NCI-H128 (cell line): ENCODE results near the gene RUBCN.
"Not testable (repeated sequence)": the region's sequence is repeated elsewhere in the genome, so short reads cannot be mapped to it uniquely, and the experiment has no call there.

Experiments
- DNase-seq: peaks from one replicate; lab custom pipeline; 2025; ENCODE audit not compliant: unreplicated experiment; lab: John Stamatoyannopoulos, UW

RUBCN gene

GRCh38 chr3:197659701-197660100 is 77.0 kb downstream of the RUBCN start:
- DNase-seq: not testable (repeated sequence)

- DNase-seq: not testable (repeated sequence)
Observed at GRCh38 chr3:197659144-197659543, 77.6 kb downstream of the RUBCN start.

- not testable (repeated sequence) for DNase-seq
Observed at GRCh38 chr3:197658706-197659105, 78.0 kb downstream of the RUBCN start.

- DNase-seq: not testable (repeated sequence)
Observed at GRCh38 chr3:197657541-197658292, 79.0 kb downstream of the RUBCN start.

- not testable (repeated sequence) for DNase-seq
Observed at GRCh38 chr3:197656960-197657359, 79.7 kb downstream of the RUBCN start.

GRCh38 chr3:197656129-197656528 is 80.6 kb downstream of the RUBCN start:
- not testable (repeated sequence) for DNase-seq

- not testable (repeated sequence) for DNase-seq
Observed at GRCh38 chr3:197654998-197655330, 81.7 kb downstream of the RUBCN start.

GRCh38 chr3:197654090-197654997 is 82.4 kb downstream of the RUBCN start:
- not testable (repeated sequence) for DNase-seq

- not testable (repeated sequence) for DNase-seq
Observed at GRCh38 chr3:197652860-197653259, 83.8 kb downstream of the RUBCN start.

GRCh38 chr3:197647649-197648048 is 89.1 kb downstream of the RUBCN start:
- not testable (repeated sequence) for DNase-seq

GRCh38 chr3:197647191-197647590 is 89.5 kb downstream of the RUBCN start:
- not testable (repeated sequence) for DNase-seq

GRCh38 chr3:197646294-197646693 is 90.4 kb downstream of the RUBCN start:
- not testable (repeated sequence) for DNase-seq

GRCh38 chr3:197637556-197637955 is 99.1 kb downstream of the RUBCN start:
- not testable (repeated sequence) for DNase-seq

GRCh38 chr3:197631989-197632388 is 104.7 kb downstream of the RUBCN start:
- not testable (repeated sequence) for DNase-seq

GRCh38 chr3:197630766-197631165 is 105.9 kb downstream of the RUBCN start:
- not testable (repeated sequence) for DNase-seq

GRCh38 chr3:197629286-197629685 is 107.4 kb downstream of the RUBCN start:
- not testable (repeated sequence) for DNase-seq

- not testable (repeated sequence) for DNase-seq
Observed at GRCh38 chr3:197627772-197628523, 108.8 kb downstream of the RUBCN start.

- not testable (repeated sequence) for DNase-seq
Observed at GRCh38 chr3:197627158-197627771, 109.4 kb downstream of the RUBCN start.

GRCh38 chr3:197626404-197627157 is 110.1 kb downstream of the RUBCN start:
- not testable (repeated sequence) for DNase-seq

GRCh38 chr3:197621478-197621877 is 115.2 kb downstream of the RUBCN start:
- DNase-seq: not testable (repeated sequence)
